ENCODE results near the gene ATG101.

The ATG101 gene

GRCh38 chr12:52119398-52120254 is 49.8 kb downstream of the ATG101 start:
- peak in 1 of 2 donors; percentile 23 for DNase-seq (ENCODE audit: low read depth in 2 of 2)
- TF ChIP-seq CTCF (IDR thresholded peaks at IDR 0.05; ENCODE audit: low read depth, low read length): peak; percentile 61
- no peak overlapping the region for H3K4me3 ChIP-seq (replicated peaks in 1 of 2; ENCODE audit: low read depth in 2 of 2, low read length in 2 of 2)

DNA sequence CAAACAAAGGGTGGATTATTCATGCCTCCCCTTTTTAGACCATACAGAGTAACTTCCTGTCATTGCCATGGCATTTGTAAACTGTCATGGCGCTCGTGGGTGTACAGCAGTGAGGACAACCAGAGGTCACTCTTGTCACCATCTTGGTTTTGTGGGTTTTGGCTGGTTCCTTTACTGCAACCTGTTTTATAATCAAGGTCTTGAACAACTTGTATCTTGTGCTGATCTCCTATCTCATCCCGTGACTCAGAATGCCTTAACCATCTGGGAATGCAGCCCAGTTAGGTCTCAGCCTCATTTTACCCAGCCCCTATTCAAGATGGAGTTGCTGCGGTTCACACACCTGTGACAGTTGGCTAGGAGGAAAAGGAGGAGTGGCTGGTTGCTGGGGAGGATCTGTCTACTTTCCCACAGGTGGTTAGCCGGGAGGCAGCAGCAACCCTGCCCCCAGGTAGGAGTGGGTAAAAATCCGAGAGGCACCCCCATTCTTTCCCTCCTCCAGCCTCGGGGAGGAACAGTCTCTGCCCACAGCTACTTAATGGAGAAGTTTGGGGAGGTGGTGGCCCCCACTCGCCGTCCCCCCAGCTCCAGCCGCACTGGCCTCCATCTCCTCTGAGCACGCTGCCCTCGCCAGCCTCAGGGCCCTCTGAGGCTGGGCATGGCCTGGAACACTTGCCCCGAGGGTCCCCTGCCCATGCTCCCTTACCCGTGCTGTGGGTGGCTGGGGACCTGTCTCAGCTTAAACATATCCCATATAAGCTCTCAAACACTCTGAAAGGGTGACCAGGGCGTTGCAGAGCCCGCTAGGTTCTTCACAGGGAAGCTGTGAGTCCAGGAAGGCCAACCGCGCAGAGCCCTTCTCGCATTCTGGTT is 51.4 kb downstream of the ATG101 start:
- TF ChIP-seq CTCF (IDR thresholded peaks at IDR 0.05; ENCODE audit: low read depth, low read length): no peak
- DNase-seq (ENCODE audit: low read depth in 2 of 2): no peak
- H3K4me3 ChIP-seq (replicated peaks in 1 of 2; ENCODE audit: low read depth in 2 of 2, low read length in 2 of 2): no peak overlapping the region

GRCh38 chr12:52121824-52122539 is 52.2 kb downstream of the ATG101 start:
- peak; percentile 84 for TF ChIP-seq CTCF (IDR thresholded peaks at IDR 0.05; ENCODE audit: low read depth, low read length)
- peak; percentile 59 to 66 for DNase-seq (ENCODE audit: low read depth in 2 of 2)
- no peak overlapping the region for H3K4me3 ChIP-seq (replicated peaks in 1 of 2; ENCODE audit: low read depth in 2 of 2, low read length in 2 of 2)

DNA sequence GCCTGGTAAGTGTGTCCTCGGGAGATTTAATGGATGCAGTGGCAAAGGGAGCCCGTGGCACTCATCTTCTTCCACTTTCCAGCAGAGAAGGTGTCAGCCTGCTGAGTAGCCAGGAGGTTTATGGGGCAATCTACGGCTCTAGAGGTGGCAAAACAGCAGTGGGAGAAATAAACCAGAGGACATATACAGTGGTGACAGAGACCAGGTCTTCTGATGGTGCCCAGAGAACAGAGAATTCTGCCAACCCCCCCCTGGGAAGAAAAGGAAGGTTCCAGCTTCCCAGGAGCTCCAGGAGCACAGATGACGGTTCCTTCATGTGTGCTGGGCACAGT is 52.7 kb downstream of the ATG101 start:
- no peak for DNase-seq (ENCODE audit: low read depth in 2 of 2)
- TF ChIP-seq CTCF (IDR thresholded peaks at IDR 0.05; ENCODE audit: low read depth, low read length): no peak
- no peak overlapping the region for H3K4me3 ChIP-seq (replicated peaks in 1 of 2; ENCODE audit: low read depth in 2 of 2, low read length in 2 of 2)

- no peak for DNase-seq (ENCODE audit: low read depth in 2 of 2)
- no peak for TF ChIP-seq CTCF (IDR thresholded peaks at IDR 0.05; ENCODE audit: low read depth, low read length)
- H3K4me3 ChIP-seq (replicated peaks in 1 of 2; ENCODE audit: low read depth in 2 of 2, low read length in 2 of 2): no peak overlapping the region
Observed at GRCh38 chr12:52122904-52123303, 53.1 kb downstream of the ATG101 start.

DNA sequence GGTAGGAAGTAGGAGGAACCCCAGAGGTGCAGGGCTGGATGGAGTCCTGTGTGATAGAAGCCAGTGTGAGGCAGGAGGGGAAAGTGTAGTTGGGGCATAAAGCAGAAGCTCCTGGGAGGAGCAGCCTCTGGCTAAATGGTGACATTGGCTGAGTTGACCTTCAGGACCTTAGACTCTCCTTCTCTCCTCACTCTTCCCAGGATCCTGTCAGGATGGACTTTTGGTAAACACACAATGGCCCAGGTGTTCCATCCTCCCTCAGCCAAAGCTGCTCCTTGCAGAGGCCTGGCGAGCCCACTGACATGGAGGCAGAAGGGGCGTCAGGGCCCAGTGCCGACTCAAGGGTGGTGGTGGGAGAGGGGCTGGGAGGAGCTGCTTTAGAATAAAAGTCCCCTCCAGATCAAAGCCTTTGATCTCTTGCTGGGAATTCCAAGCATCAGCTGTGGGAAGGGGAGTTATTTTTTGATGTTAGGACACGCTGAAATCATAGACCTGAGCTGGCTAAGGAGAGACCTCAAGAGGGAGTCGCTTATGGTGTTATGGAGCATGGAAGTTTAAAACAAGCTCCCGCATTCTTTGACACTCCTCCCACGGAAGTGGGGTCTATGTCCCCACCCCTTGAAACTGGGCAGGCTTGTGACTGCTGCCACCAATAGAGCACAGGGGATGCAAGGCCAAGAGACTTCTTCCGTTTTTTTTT is 53.9 kb downstream of the ATG101 start:
- DNase-seq (ENCODE audit: low read depth in 2 of 2): no peak
- H3K4me3 ChIP-seq (replicated peaks in 1 of 2; ENCODE audit: low read depth in 2 of 2, low read length in 2 of 2): no peak overlapping the region
- TF ChIP-seq CTCF (IDR thresholded peaks at IDR 0.05; ENCODE audit: low read depth, low read length): no peak

All from cardiac fibroblast (primary cell).